NOMO-1 treated with dmso at 0.1 percent for 144 hours (cell line): Measurements from ENCODE around the gene FBXL14.

Experiments
- DNase-seq: peaks from one replicate; lab custom pipeline; 2025; ENCODE audit not compliant: unreplicated experiment; lab: John Stamatoyannopoulos, UW

FBXL14 gene

DNA sequence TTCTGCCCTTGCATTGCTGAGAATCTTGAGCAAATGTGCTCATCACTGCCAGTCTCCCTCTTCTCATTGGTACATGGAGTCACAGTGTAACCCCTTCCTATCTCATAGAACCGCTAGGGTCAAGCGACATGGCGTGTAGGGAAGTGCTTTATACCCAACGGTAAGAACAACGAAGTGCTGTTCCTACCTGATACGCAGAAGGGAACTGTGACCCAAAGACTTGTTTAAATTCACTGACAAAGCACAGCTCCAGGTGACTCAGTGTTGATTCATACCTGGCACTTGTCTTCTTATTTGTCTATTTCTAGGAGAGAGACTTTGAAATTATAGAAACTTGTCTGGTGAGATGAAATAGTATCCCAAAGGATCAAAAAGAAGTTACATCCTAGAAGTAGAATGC lies 53.7 kb downstream of the FBXL14 start:
- DNase-seq, result no peak

DNA sequence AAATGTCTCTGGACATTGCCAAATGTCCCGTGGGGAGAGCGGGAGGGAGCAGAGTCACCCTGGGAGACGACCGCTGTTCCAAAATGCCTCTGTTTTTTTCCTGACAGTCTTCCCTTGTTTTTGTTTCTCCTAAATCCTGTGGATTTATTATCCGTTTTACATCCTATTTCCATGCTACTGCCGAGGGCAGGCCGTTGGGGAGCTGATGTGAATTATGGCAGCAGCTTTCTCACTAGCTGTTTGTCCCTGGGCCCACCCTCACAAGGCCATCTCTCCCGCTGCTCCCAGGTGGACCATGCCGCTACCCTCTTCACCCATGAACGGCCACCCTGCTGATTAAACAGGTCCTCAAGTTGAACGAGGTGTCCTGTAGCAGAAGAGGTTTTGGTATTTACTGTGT lies 55.2 kb downstream of the FBXL14 start:
- DNase-seq, result no peak

DNA sequence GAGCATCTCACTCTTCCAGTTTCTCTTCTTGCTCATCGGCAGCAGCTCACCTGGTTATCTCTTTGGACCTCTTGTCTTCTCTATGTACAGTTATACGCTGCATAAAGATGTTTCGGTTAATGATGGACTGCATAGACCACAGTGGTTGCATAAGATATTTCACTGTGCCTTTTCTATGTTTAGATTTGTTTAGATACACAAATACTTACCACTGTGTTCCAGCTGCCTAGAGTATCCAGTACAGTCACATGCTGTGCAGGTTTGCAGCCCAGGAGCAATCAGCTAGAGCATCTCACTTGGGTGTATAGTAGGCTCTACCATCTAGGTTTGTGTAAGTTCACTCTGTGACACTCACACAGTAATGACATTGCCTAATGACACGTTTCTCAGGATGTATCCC lies 57.6 kb downstream of the FBXL14 start:
- no peak for DNase-seq

DNA sequence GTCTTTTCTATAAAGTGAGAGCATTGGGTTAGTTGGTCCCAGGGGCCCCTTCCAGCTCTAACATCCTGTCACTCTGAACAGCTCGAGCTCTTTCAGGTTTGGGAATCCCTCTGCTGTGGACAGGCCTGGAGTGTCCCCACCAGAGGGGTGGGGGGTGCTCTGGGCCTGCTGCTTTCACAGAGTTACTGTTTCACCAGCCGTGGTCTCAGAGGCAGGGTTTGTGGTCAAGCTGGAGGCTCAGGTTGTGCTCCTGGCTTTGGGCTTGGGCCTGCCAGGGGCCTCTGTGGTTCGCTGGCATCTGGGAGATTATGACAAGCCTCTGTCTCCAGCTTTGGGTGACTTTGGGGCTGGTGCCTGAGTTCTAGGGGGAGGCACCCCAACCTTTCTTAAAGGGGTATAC lies 59.6 kb downstream of the FBXL14 start:
- DNase-seq, result no peak

DNA sequence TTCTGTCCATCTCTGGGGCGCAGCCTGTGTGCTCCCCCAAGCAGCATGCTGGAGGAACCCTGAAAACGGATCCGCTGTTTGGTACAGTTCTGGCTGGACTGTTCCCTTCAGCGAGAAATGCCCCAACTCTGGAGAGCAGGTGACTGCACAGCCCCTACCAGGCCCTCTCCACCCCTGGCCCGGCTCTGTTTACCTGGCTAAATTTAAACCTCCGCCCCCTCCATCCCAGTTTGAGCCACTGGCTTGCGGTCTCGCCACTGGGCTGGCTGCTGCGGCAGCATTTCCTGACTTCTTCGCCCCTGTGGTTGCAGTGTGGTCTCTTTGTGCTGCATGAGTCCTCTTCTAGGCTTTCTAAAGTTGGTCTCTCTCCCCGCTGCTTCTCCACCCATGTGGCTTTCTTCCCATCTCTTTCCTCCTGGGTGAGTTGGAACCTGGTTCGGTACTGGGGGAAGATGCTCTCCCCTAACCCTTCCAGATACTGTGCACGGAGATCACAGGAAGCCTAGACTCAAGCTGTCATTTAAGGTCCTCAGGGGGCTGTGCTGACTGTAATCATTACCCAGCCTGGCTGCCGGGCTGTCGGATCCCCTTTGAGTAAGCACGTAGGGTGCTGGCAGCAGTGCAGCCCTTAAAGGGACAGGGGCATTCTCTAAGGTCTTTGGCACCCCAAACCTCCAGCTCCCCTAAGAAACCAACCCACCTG lies 60.6 kb downstream of the FBXL14 start:
- no peak for DNase-seq

DNA sequence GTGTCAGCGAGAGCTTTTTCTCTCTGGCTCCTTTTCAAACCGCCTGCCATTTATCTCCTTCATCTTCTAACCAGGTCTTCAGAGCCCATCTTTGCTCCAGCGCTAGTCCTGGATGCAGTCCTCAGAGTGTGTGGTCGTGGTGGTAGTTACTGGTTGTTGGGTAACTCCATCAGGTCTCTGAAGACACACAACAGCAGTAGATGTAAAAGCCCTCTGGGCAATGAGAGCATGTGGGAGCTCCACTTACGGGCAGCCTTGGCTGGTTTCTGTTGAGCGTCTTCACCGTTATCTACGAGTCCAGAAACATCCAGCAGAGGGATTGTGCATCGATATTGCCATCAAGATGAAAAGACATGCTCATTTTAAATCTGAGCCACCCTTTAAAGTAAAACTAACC lies 61.2 kb downstream of the FBXL14 start:
- DNase-seq, result no peak

DNA sequence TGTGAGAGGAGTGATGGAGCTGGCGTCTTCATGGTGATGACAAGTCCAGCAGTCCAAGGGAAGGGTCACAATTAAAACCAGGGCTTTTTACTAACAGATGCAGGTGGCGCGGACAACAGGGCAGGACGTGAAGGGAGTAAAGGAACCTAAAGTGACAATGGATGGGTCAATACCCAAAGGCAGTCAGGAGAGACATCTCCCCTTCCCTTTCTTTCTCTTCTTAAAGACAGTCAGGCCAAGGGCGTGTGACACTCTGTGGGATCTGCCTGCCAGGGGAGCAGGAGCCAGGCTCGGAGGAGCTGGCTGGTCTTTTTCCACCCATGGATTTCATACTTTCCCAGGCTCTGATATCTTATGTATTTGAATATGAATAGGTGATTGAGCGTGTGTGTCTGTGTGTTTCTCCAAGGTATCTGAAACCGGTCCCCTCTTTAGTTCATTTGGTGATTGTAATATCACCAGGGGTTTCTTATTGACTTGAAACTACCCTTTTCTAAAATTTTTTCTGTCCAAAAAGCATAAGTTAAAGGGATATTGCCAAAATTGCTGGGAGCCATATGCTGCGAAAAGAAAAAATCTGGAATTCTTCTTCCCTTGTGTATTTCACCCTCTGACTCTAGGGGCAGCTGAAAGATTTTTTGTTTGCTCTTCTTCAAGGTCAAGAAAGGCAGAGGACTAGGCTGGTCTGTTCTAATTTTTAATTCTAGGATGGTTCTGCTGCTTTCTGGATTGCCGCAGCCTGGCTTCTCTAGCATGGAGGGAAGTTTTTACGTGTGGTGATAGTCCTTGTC lies 61.8 kb downstream of the FBXL14 start:
- no peak for DNase-seq

DNA sequence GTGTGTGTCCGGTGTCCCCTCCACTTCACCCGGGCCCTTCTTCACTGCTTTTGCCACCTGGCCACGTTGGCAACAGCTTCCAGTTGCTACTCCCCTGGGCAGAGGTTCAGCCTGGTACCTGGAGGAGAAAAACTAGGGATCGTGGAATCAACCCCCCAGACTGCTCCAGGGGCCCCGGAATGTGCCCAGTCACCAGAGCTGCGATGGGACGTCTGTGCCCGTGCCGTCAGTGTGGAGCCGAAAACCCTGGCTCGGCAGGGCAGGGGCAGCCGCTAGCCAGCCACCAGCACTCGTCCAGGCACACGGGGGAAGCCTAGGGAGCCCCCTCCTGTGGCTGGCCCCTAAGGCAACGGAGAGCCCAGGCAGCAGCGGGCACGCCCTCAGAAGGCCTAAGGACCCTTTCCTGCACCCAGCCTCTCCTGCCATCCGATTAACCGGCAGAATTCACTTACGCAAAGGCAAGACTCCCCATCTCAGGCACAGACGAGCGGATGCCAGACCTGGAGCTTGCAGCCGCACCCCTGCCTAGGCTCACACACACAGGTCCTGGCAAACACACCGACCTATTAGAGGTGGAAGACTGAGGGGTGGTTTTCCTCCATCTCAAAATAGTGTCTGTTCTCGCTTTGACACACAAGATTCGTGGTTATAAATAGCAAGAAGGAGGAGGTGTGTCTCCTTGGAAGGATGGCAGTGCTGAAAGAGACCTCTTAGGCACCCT lies 62.6 kb downstream of the FBXL14 start:
- no peak for DNase-seq

DNA sequence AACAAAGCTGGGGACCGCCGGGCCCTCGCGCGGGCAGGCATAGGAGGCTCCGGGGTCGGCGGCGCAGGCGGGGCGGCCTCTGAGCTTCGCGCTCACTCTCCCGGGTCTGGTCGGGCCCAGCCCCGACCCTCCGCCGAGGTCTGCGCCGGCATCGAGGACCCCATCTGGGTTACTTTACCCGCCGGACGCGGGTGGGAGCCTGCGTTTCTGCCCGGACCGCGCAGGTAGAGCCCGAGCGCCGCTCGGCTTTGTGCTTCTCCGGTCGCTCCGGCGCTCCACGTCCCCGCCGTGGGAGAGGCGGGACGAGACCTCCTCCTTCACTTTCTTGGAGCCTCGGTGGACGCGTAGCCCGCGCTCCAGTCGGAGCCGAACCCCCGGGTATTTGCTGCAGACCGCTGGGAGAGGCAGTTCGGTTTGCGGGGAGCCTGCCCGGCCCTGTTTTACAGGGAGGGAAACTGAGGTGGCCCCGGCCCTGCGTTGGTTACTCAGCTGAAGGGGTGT lies 63.2 kb downstream of the FBXL14 start:
- no peak for DNase-seq

DNA sequence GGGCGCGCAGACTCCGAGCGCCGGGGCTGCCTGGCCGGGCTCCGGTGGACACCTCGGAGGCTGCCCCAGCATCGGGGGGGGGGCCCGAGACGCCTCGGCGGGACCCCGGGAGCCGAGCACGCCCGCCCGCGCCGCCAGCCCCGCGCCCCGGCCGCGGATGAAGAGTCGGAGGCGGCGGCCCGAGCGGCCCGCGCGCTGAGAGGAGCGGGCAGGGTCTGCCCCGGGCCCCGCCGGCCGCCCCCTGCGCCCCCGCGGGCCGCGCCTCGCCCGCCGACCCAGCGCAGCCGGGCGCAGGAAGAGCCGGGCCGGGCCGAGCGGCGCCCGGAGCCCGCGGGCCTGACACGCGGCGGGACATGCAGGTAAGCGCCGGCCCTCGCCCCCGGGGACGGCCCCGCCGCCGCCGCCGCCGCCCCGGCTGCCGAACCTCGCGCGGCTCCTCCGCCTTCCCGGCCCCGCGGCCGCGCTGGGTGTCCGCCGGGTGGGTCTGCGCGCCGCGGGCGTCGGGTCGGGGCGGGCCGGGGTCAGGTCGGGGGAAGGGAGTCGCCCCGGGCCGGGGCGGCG lies 63.7 kb downstream of the FBXL14 start:
- no peak for DNase-seq

DNA sequence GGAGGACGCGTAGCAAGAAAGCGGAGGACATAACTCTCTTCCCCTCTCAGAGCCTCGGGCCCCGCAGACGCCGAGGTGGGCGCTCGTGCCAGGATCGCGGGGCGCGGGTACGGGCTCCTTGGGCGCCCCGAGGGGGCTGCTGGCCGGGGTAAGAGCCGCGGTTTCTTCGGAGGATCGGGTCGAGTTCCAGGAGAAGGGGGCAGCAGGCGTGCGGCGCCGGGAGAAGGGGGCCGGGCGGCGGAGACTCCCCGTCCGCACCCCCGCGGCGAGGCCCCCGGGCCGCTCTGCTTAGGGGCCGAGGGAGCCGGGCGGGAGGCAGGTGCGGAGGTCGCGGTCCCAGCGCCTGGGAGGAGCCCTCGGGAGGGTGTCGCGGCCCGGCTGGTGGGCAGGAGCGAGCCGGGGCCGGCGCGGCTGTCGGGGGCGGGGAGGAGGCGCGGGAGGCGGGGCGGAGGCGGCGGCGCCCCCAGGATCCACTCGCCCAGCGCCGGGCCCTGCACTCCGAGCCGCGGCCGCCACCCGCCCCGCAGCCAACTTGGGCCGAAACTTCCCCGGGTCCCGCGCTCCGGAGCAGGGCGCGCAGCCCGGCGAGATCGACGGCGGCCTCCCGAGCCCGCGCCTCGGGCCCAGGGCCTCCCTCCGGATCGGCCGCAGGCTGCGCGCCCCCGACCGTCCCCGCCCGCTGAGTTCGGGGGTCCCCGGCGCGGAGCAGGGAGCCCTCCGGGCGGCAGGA lies 64.4 kb downstream of the FBXL14 start:
- DNase-seq, result no peak

DNA sequence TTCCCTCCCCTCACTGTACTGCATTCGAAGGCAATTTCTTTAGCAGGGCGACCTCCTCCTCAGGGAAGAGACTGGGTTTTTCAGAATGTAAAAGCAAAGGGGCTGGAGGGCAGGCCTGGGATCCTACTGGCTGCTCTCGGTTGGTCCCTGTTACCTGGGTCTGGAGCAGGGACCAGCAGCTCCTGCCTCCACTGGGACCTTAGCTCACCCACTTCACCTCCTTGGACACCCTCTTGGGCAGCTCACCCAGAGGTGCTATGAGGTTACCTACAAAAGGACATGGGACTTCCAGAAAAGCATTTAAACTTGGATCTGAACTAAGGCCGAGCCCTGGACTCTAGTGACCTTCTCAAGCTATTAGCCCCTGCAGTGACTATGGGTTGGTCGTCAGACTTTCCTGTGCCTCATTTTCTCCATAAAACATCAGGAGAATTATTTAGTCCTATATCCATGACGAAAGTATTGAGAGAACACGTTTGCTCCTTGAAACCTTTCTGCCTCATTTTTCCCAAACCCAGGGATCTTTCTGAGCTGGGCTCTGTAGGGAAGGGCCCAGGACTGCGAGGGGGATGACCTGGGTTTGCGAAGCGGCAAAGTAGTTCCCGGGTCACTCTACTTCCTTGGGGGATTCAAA lies 65.0 kb downstream of the FBXL14 start:
- no peak for DNase-seq

DNA sequence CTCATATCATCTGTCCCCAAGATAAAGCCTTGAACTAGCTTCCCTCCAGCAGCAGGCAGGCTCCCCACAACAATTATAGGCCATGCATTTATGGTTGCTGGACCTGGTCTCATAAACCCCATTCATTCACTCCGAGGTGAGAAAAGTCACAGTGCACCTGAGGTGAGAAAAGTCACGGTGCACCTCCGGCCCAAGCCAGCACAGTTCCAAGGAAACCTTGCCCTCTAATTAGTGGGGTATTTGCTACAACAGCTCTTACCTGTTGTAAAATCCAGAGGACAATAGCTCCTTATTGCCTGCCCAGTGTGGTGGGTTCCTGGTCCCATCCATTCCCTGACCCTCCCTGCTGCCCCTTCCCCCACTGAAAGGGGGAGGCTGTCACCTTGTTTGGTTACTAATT lies 65.6 kb downstream of the FBXL14 start:
- DNase-seq, result no peak

DNA sequence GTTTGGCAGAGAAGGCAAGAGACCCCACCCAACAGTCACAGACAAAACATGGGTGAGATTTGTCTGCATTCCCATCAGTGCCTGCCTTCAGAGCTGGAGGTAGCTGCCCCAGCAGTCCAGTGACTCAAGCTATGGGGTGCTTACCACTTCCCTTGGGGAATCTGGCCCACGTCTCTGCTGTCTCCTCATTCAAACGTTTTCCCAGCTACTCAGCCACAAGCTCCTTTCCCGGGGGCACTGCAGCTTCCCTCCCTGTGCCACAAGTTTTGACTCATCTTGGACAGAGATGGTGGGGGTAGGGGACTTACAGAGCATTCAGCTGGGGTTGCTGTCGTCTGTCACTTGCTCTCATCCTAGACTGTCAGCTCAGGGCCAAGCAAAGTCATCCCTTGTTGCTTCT lies 66.6 kb downstream of the FBXL14 start:
- DNase-seq, result no peak

DNA sequence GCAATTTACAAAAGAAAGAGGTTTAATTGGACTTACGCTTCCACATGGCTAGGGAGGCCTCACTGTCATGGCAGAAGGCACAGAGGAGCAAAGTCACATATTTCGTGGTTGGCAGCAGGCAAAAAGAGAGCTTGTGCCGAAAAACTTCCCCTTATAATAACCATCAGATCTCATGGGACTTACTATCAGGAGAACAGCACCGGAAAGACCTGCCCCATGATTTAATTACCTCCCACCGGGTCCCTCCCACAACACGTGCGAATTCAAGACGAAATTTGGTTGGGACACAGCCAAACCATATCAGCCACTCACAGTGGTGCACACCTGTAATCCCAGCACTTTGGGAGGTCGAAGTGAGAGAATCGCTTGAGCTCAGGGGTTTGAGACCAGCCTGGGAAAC lies 68.5 kb downstream of the FBXL14 start:
- no peak for DNase-seq

DNA sequence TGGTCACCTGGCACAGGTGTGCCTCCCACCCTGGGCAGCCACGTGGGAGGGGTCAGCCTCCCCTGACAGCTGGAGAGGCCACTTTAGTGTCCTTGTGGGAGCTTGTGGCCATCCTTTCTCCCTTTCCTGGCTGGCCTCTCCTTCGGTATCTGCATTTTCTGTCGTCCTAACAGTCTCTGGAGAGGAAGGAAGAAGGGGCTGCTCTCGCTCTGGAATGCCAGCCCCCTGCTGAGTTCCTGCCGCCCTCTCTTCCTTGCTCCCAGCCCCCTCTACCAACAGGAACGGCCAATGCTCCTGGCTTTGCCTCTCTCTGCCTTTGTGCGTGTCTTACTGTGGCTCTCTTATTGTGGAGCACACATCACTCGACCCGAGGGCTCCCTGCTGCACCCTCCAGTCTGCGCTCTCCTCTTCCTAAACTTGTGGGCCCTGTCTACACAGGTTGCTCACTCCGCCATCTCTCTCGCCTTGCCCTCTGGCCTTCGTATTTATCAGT lies 70.8 kb downstream of the FBXL14 start:
- no peak for DNase-seq

DNA sequence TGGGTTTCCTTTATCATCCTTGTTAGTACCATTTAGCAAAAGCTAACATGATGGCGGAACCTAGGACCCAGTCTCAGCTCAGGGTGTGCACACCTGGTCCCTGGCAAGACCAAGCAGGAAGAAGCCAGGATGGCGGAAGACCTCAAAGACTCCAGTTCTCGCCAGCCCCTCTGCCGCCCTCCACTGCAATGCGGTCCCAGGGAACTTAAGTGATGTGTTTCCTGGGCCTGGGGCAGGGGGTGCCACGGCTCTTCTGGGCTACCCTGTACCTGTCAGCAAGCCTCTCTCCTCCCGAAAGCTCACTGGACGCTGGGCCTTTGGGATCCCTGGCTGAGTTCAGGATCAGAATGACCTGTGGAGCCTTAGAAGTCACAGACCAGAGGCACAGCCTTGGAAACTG lies 71.3 kb downstream of the FBXL14 start:
- DNase-seq, result no peak

DNA sequence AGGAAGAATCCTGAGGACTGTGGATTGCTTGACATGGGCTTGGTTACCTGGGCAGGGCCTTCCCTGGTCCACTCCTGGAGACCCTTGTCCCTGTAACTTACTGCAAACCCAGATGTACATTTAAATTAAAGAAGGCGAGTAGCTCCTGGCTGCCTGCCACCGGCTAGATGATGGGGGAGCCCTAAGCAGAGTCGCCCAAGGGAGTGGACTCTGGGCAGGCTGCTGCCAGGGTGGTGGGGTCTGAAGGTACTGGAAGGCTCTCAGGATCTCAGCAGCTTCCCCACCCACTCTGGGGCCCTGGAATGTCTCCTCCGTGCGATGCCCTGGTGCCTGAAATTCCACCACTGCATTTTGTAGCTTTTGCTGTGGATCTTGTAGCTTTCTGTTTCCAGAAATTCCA lies 74.7 kb downstream of the FBXL14 start:
- DNase-seq, result no peak

DNA sequence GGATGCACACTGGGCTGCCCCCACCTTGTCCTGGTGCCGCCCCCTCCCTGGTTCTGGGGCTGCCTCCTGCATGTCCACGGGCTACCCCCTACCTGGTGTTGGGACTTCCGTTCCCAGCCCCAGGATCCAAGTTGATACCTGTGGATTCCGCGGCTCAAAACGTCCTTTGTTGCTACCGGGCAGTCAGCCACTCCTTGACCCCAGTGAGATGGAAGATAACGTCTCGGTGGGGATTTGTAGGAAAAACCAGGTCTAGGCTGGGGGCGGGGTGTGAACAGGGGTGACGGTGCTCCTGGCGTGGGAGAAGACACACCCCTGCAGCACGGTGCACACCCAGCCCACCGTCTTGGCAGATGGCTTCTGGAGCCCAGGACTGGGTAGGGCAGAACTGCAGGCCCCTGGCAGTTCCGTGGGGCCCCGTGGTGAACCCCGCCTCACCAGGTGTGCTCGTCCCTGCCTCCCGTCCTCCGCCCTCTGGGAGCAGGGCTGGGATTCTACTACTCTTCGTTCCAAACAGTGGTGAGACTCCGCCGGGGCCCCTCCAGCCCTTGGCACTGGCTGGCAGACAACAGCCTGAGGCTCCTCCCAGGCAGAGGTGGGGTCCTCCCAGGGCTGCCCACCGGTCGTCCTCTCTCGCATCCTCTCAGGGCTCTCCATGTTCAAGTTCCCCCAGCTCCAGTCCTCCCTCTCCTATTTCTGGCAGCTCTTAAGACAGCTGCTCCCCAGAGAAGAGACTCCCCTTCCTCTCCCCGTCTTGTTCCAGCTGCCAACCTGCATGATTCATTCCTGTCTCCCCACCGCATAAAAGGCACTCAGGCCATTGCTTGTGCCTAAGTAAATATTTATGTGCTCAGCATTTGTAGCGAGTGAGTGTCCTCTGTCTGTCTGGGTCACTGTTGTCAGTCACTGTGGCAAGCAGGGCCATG lies 75.5 kb downstream of the FBXL14 start:
- no peak for DNase-seq
